HepG2 (cell line): Measurements from ENCODE around the gene PIP. TPM values are rescaled to one million over a fixed set of nuclear protein-coding genes. Genes with fewer than 3 reads are reported as not detected.
"Not testable (repeated sequence)": the region's sequence is repeated elsewhere in the genome, so short reads cannot be mapped to it uniquely, and the experiment has no call there.

Source experiments
- ATAC-seq: fragments of 200-7000 bp; cut with Tn5 transposase; 3 replicates; pipeline ENCODE4 v1.9.1; 2020; ENCODE audit warnings: mild to moderate bottlenecking, moderate library complexity
- BruUV-seq: library from RNA; stranded (reverse); fragments of 400-500 nt; replicated peaks from 2 replicates; lab custom pipeline; 2021; lab: Mats Ljungman, UMichigan
- CTCF ChIA-PET: fragments of 300-600 bp; formaldehyde crosslinking; extraction: SDS; loops from one replicate; lab custom pipeline; 2021; ENCODE audit warnings: low total read pairs, inconsistent platforms, low intra/inter-chr PET ratio; lab: Yijun Ruan, JAX
- POLR2A ChIA-PET: fragments of 350-600 bp; sonication (Branson Sonifier 250); formaldehyde crosslinking; loops from one replicate; lab custom pipeline; 2020; ENCODE audit warnings: antibody characterized with exemption, inconsistent platforms; lab: Yijun Ruan, JAX
- DNase-seq: peaks from one replicate; pipeline ENCODE4 v3.0.0-alpha.2; 2015; ENCODE audit warnings: low spot score
- FAIRE-seq: peaks from 3 replicates; lab custom pipeline; 2011; peaks lifted over from hg19 to GRCh38; lab: Jason Lieb, UNC
- H2AFZ ChIP-seq: one replicate; pipeline ENCODE4 v1.6.1; 2011; ENCODE audit warnings: low read length, inconsistent platforms
- H3K27ac ChIP-seq: fragments of 300-600 bp; 3 replicates; pipeline ENCODE4 v1.8.0; 2011; ENCODE audit warnings: mixed run types, mild to moderate bottlenecking, mixed read lengths, low read length, inconsistent platforms; ENCODE audit not compliant: insufficient read depth; ENCODE audit errors: extremely low read length
- H3K27me3 ChIP-seq, 2 experiments: fragments of 200-600 bp in 1 of 2; 2 replicates in 1 of 2; 3 replicates in 1 of 2; pipeline versions ENCODE4 v1.6.0 to v1.8.0; 2011; ENCODE audit warnings: low read length in 2 of 2, mild to moderate bottlenecking in 2 of 2, moderate library complexity in 2 of 2, inconsistent platforms in 1 of 2; ENCODE audit not compliant: insufficient read depth in 2 of 2, control insufficient read depth in 1 of 2
- H3K36me3 ChIP-seq, 2 experiments: fragments of 200-600 bp in 1 of 2; replicated peaks in 1 of 2; 2 replicates in 1 of 2; 3 replicates in 1 of 2; pipeline versions ENCODE4 v1.5.1 to v1.8.0; 2011; ENCODE audit warnings: low read length in 2 of 2, inconsistent platforms in 1 of 2; ENCODE audit not compliant: insufficient read depth in 2 of 2, control insufficient read depth in 1 of 2
- H3K4me1 ChIP-seq: 2 replicates; pipeline ENCODE4 v1.5.1; 2012; ENCODE audit warnings: low read length, inconsistent platforms; ENCODE audit not compliant: insufficient read depth
- H3K4me2 ChIP-seq: 2 replicates; pipeline ENCODE4 v1.6.0; 2011; ENCODE audit warnings: low read depth, low read length, inconsistent platforms
- H3K4me3 ChIP-seq, 3 experiments: fragments of 200-600 bp in 1 of 3; sonication (generic), shearing (Covaris generic) in 1 of 3; replicated peaks in 1 of 3; 2 replicates each; pipeline ENCODE4 v1.5.1; 2011 to 2016; ENCODE audit warnings: low read length in 3 of 3, inconsistent platforms in 2 of 3, low read depth in 2 of 3, mild to moderate bottlenecking in 2 of 3, control low read depth in 1 of 3, mixed read lengths in 1 of 3; ENCODE audit not compliant: insufficient read depth in 1 of 3
- H3K79me2 ChIP-seq: one replicate; pipeline ENCODE4 v1.6.1; 2011; ENCODE audit warnings: low read length, inconsistent platforms; ENCODE audit not compliant: insufficient read depth
- H3K9ac ChIP-seq: 2 replicates; pipeline ENCODE4 v1.6.0; 2011; ENCODE audit warnings: mild to moderate bottlenecking, low read depth, low read length, inconsistent platforms; ENCODE audit not compliant: insufficient read depth
- H3K9me3 ChIP-seq: 2 replicates; pipeline ENCODE4 v1.5.1; 2012; ENCODE audit warnings: mild to moderate bottlenecking, low read length
- H4K20me1 ChIP-seq: 2 replicates; pipeline ENCODE4 v1.6.0; 2011; ENCODE audit warnings: inconsistent platforms, mild to moderate bottlenecking, low read length, moderate library complexity; ENCODE audit not compliant: insufficient read depth
- ASH2L ChIP-seq: fragments of 300-600, 200-600 bp; sonication (generic); IDR thresholded peaks from 2 replicates; pipeline ENCODE4 v1.7.0; 2017; ENCODE audit warnings: low read depth, mild to moderate bottlenecking, moderate library complexity, mixed read lengths, low read length; ENCODE audit not compliant: insufficient read length
- HNRNPK ChIP-seq: fragments of 200-400 bp; formaldehyde crosslinking; IDR thresholded peaks from 2 replicates; pipeline ENCODE4 v1.6.1; 2018; ENCODE audit warnings: low read length, low read depth, moderate library complexity, mild to moderate bottlenecking; ENCODE audit not compliant: poor library complexity, severe bottlenecking
- SRY ChIP-seq: sonication (generic); formaldehyde crosslinking; IDR thresholded peaks from 2 replicates; pipeline ENCODE4 v1.8.0; 2022; ENCODE audit warnings: mild to moderate bottlenecking, missing genetic modification reagents
- U2AF2 ChIP-seq: fragments of 200-400 bp; formaldehyde crosslinking; IDR thresholded peaks from 2 replicates; pipeline ENCODE4 v1.6.1; 2017; ENCODE audit warnings: low read depth, mild to moderate bottlenecking, low read length
- WGBS: methylation state at CpG from one replicate; pipeline ENCODE4 v1.1.6; 2017; ENCODE audit warnings: low lambda C conversion rate; 5-methylcytosine and 5-hydroxymethylcytosine counted together
- in situ Hi-C: cut with HindIII; loops from 2 replicates; pipeline ENCODE4 v1.10.0; 2017; ENCODE audit warnings: low pct_unique_long_range_greater_than_20kb; ENCODE audit not compliant: extremely low pct_ligation_motif_present
- intact Hi-C: fragments of 100-400 bp; cut with micrococcal nuclease; formaldehyde crosslinking; loops from one replicate; pipeline ENCODE4 v1.10.0; 2022; ENCODE audit not compliant: unreplicated experiment
- polyA plus RNA-seq, 8 experiments: library from polyadenylated mRNA; depleted of rRNA in 3 of 8; stranded (reverse) in 7 of 8; unstranded in 1 of 8; fragments of >200 nt; fragmentation: Illumina TruSeq in 4 of 8; extraction: Trizol in 4 of 8; gene quantifications; 2 replicates each; pipeline versions ENCODE4 v1.2.1 to v1.2.3, GENCODE V29; 2011 to 2016; ENCODE audit warnings: low read depth in 4 of 8, missing spikeins in 1 of 8, mixed read lengths in 1 of 8; ENCODE audit not compliant: insufficient read depth in 1 of 8
- total RNA-seq, 5 experiments: library from RNA; depleted of rRNA; stranded (reverse); fragments of >200 nt; fragmentation: Illumina TruSeq; extraction: Trizol; gene quantifications; 2 replicates each; pipeline ENCODE4 v1.2.3, GENCODE V29; 2016; ENCODE audit warnings: low read depth in 1 of 5
- TF ChIP-seq, protein P1 (sequence below): sonication (generic); formaldehyde crosslinking; IDR thresholded peaks from 2 replicates; pipeline ENCODE4 v1.4.0; 2020; ENCODE audit warnings: low read depth, mild to moderate bottlenecking, missing genetic modification reagents
- TF ChIP-seq, protein P2 (sequence below), 2 experiments: sonication (generic) in 1 of 2; formaldehyde crosslinking in 1 of 2; IDR thresholded peaks; 2 replicates each; pipeline versions ENCODE4 v1.6.1 to v1.9.0; 2014 to 2022; ENCODE audit warnings: antibody characterized with exemption in 1 of 2, borderline replicate concordance in 1 of 2, inconsistent platforms in 1 of 2, low read depth in 1 of 2, missing genetic modification reagents in 1 of 2

Gene PIP
- total and polyA plus RNA-seq, 2 of the 13 experiments (the other 11 are each of a cell fraction or from before 2014, with no cell fraction given) = not detected

DNA sequence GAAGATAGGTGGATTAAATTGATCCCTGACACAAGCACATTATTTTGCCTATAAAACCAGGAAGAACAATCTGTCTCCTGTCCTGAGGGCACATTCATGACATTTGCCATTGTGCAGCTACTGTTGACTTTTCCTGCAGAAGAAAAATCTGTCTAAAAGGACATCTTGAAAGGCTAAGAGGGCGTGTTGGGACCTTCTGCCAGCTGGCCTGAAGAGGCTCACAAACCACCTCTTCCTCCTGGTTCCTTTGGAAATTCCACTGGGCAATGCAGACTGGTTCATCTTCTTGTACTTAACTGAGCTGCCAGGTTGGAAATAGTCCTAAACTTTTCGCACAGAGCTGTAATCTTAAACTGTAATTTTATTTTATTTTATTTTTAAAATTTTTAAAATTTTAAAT, 35.7 kb upstream of the PIP start (continued):
- TF ChIP-seq HNRNPK (no peak), U2AF2 (no peak), ASH2L (no peak), SRY (CRISPR knock-in tag) (no peak)
- TF ChIP-seq, protein P1, sequence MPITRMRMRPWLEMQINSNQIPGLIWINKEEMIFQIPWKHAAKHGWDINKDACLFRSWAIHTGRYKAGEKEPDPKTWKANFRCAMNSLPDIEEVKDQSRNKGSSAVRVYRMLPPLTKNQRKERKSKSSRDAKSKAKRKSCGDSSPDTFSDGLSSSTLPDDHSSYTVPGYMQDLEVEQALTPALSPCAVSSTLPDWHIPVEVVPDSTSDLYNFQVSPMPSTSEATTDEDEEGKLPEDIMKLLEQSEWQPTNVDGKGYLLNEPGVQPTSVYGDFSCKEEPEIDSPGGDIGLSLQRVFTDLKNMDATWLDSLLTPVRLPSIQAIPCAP (CRISPR knock-in tag) = no peak
- TF ChIP-seq, protein P2, sequence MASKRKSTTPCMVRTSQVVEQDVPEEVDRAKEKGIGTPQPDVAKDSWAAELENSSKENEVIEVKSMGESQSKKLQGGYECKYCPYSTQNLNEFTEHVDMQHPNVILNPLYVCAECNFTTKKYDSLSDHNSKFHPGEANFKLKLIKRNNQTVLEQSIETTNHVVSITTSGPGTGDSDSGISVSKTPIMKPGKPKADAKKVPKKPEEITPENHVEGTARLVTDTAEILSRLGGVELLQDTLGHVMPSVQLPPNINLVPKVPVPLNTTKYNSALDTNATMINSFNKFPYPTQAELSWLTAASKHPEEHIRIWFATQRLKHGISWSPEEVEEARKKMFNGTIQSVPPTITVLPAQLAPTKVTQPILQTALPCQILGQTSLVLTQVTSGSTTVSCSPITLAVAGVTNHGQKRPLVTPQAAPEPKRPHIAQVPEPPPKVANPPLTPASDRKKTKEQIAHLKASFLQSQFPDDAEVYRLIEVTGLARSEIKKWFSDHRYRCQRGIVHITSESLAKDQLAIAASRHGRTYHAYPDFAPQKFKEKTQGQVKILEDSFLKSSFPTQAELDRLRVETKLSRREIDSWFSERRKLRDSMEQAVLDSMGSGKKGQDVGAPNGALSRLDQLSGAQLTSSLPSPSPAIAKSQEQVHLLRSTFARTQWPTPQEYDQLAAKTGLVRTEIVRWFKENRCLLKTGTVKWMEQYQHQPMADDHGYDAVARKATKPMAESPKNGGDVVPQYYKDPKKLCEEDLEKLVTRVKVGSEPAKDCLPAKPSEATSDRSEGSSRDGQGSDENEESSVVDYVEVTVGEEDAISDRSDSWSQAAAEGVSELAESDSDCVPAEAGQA (IDR thresholded peaks at IDR 0.05; ENCODE audit: low read depth) = no peak
- TF ChIP-seq, protein P2 (CRISPR knock-in tag; IDR thresholded peaks at IDR 0.05; ENCODE audit: borderline replicate concordance) = no peak

DNA sequence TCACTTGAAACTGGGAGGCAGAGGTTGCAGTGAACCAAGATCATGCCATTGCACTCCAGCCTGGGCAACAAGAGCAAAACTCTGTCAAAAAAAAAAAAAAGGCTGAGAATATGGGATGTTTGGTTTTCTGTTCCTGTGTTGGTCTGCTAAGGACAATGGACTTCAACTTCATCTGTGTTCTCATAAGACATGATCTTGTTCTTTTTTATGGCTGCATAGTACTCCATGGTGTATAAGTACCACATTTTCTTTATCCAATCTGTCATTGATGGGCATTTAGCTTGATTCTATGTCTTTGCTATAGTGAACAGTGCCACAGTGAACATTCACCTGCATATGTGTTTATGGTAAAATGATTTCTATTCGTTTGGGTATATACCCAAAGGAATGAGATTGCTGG, 32.3 kb upstream of the PIP start:
- H3K79me2 ChIP-seq, DNase-seq, H3K4me2 ChIP-seq, POLR2A ChIA-PET, H3K27me3 ChIP-seq, CTCF ChIA-PET, H3K4me1 ChIP-seq, H4K20me1 ChIP-seq, H3K27ac ChIP-seq, ATAC-seq, H2AFZ ChIP-seq, in situ Hi-C loops, H3K36me3 ChIP-seq, H3K4me3 ChIP-seq, intact Hi-C loops, H3K9ac ChIP-seq, FAIRE-seq, BruUV-seq: not testable (repeated sequence)
- H3K9me3 ChIP-seq = peaks cover 16% of the 10 kb centered on the region
- 8% methylated on average over 1 of the region's 1 CpG for WGBS
